ENCODE results near the gene EPB41L4B.

EPB41L4B gene

GRCh38 chr9:109176386-109176785 lies 144.5 kb downstream of the EPB41L4B start:
- Histone ChIP-seq H3K27me3 (replicated peaks; ENCODE audit: control insufficient read depth, insufficient read depth, low read length, poor library complexity, severe bottlenecking) (no peaks in the 10 kb centered on the region), H3K4me3 (ENCODE audit: insufficient read depth, low read depth, low read length, poor library complexity, severe bottlenecking) (no peak overlapping the region), H3K27ac (ENCODE audit: insufficient read depth, low read length, poor library complexity, severe bottlenecking) (no peak overlapping the region), H3K36me3 (ENCODE audit: control insufficient read depth, insufficient read depth, low read length) (no peaks in the 10 kb centered on the region), H3K9me3 (ENCODE audit: control insufficient read depth, low read length) (no peaks in the 10 kb centered on the region), H3K4me1 (ENCODE audit: control insufficient read depth, insufficient read depth, low read length, poor library complexity, severe bottlenecking) (no peaks in the 10 kb centered on the region)
- no peak for DNase-seq

- Histone ChIP-seq H3K4me1 (ENCODE audit: control insufficient read depth, insufficient read depth, low read length, poor library complexity, severe bottlenecking) (no peaks in the 10 kb centered on the region), H3K36me3 (ENCODE audit: control insufficient read depth, insufficient read depth, low read length) (no peaks in the 10 kb centered on the region), H3K9me3 (ENCODE audit: control insufficient read depth, low read length) (no peaks in the 10 kb centered on the region), H3K4me3 (ENCODE audit: insufficient read depth, low read depth, low read length, poor library complexity, severe bottlenecking) (no peak overlapping the region), H3K27me3 (replicated peaks; ENCODE audit: control insufficient read depth, insufficient read depth, low read length, poor library complexity, severe bottlenecking) (no peaks in the 10 kb centered on the region), H3K27ac (ENCODE audit: insufficient read depth, low read length, poor library complexity, severe bottlenecking) (no peak overlapping the region)
- DNase-seq = no peak
Measured at GRCh38 chr9:109172935-109173334, 147.9 kb downstream of the EPB41L4B start.

- no peak overlapping the region for H3K4me3 ChIP-seq (ENCODE audit: insufficient read depth, low read depth, low read length, poor library complexity, severe bottlenecking)
- DNase-seq = no peak
- H3K27me3 ChIP-seq (replicated peaks; ENCODE audit: control insufficient read depth, insufficient read depth, low read length, poor library complexity, severe bottlenecking) = no peaks in the 10 kb centered on the region
- H3K27ac ChIP-seq (ENCODE audit: insufficient read depth, low read length, poor library complexity, severe bottlenecking) = no peak overlapping the region
- no peaks in the 10 kb centered on the region for H3K9me3 ChIP-seq (ENCODE audit: control insufficient read depth, low read length)
- H3K4me1 ChIP-seq (ENCODE audit: control insufficient read depth, insufficient read depth, low read length, poor library complexity, severe bottlenecking) = no peaks in the 10 kb centered on the region
- no peaks in the 10 kb centered on the region for H3K36me3 ChIP-seq (ENCODE audit: control insufficient read depth, insufficient read depth, low read length)
Measured at GRCh38 chr9:109171926-109172325, 148.9 kb downstream of the EPB41L4B start.

- H3K27ac ChIP-seq (ENCODE audit: insufficient read depth, low read length, poor library complexity, severe bottlenecking) = no peak overlapping the region
- H3K9me3 ChIP-seq (ENCODE audit: control insufficient read depth, low read length) = no peaks in the 10 kb centered on the region
- DNase-seq = no peak
- H3K36me3 ChIP-seq (ENCODE audit: control insufficient read depth, insufficient read depth, low read length) = no peaks in the 10 kb centered on the region
- H3K27me3 ChIP-seq (replicated peaks; ENCODE audit: control insufficient read depth, insufficient read depth, low read length, poor library complexity, severe bottlenecking) = peaks cover 12% of the 10 kb centered on the region
- H3K4me3 ChIP-seq (ENCODE audit: insufficient read depth, low read depth, low read length, poor library complexity, severe bottlenecking) = no peak overlapping the region
- H3K4me1 ChIP-seq (ENCODE audit: control insufficient read depth, insufficient read depth, low read length, poor library complexity, severe bottlenecking) = no peaks in the 10 kb centered on the region
Measured at GRCh38 chr9:109168170-109168569, 152.7 kb downstream of the EPB41L4B start.

GRCh38 chr9:109167716-109168115 lies 153.1 kb downstream of the EPB41L4B start:
- peaks cover 12% of the 10 kb centered on the region for H3K27me3 ChIP-seq (replicated peaks; ENCODE audit: control insufficient read depth, insufficient read depth, low read length, poor library complexity, severe bottlenecking)
- no peak overlapping the region for H3K4me3 ChIP-seq (ENCODE audit: insufficient read depth, low read depth, low read length, poor library complexity, severe bottlenecking)
- no peaks in the 10 kb centered on the region for H3K9me3 ChIP-seq (ENCODE audit: control insufficient read depth, low read length)
- no peak overlapping the region for H3K27ac ChIP-seq (ENCODE audit: insufficient read depth, low read length, poor library complexity, severe bottlenecking)
- H3K36me3 ChIP-seq (ENCODE audit: control insufficient read depth, insufficient read depth, low read length) = no peaks in the 10 kb centered on the region
- H3K4me1 ChIP-seq (ENCODE audit: control insufficient read depth, insufficient read depth, low read length, poor library complexity, severe bottlenecking) = no peaks in the 10 kb centered on the region
- no peak for DNase-seq

- Histone ChIP-seq H3K4me3 (ENCODE audit: insufficient read depth, low read depth, low read length, poor library complexity, severe bottlenecking) (no peak within 1 kb of the TSS), H3K27me3 (replicated peaks; ENCODE audit: control insufficient read depth, insufficient read depth, low read length, poor library complexity, severe bottlenecking) (peaks cover 12% of the 10 kb centered on the region)
Measured at GRCh38 chr9:109166771-109167601, 153.9 kb downstream of the EPB41L4B start, which contains the start of gene FRRS1L. FRRS1L (minus strand) TSS chr9:109167249; CDS start chr9:109167138, 111 bp downstream.

GRCh38 chr9:109166171-109166770 lies 154.6 kb downstream of the EPB41L4B start:
- no peaks in the 10 kb centered on the region for H3K9me3 ChIP-seq (ENCODE audit: control insufficient read depth, low read length)
- peaks cover 12% of the 10 kb centered on the region for H3K27me3 ChIP-seq (replicated peaks; ENCODE audit: control insufficient read depth, insufficient read depth, low read length, poor library complexity, severe bottlenecking)
- H3K27ac ChIP-seq (ENCODE audit: insufficient read depth, low read length, poor library complexity, severe bottlenecking) = no peak overlapping the region
- no peaks in the 10 kb centered on the region for H3K36me3 ChIP-seq (ENCODE audit: control insufficient read depth, insufficient read depth, low read length)
- H3K4me3 ChIP-seq (ENCODE audit: insufficient read depth, low read depth, low read length, poor library complexity, severe bottlenecking) = no peak overlapping the region
- H3K4me1 ChIP-seq (ENCODE audit: control insufficient read depth, insufficient read depth, low read length, poor library complexity, severe bottlenecking) = no peaks in the 10 kb centered on the region
- DNase-seq = no peak

More at GRCh38 chr9:109166771-109167601, 153.9 kb downstream of the EPB41L4B start, which contains the start of gene FRRS1L:
- Histone ChIP-seq H3K4me1 (ENCODE audit: control insufficient read depth, insufficient read depth, low read length, poor library complexity, severe bottlenecking) (no peaks in the 10 kb centered on the region), H3K9me3 (ENCODE audit: control insufficient read depth, low read length) (no peaks in the 10 kb centered on the region), H3K36me3 (ENCODE audit: control insufficient read depth, insufficient read depth, low read length) (no peaks in the 10 kb centered on the region), H3K27ac (ENCODE audit: insufficient read depth, low read length, poor library complexity, severe bottlenecking) (no peak within 1 kb of the TSS)
- no peak for DNase-seq

- Histone ChIP-seq H3K27ac (ENCODE audit: insufficient read depth, low read length, poor library complexity, severe bottlenecking) (no peak overlapping the region), H3K9me3 (ENCODE audit: control insufficient read depth, low read length) (no peaks in the 10 kb centered on the region)
Measured at GRCh38 chr9:109164042-109164441, 156.8 kb downstream of the EPB41L4B start.

GRCh38 chr9:109163194-109163593 lies 157.7 kb downstream of the EPB41L4B start:
- no peak overlapping the region for H3K4me3 ChIP-seq (ENCODE audit: insufficient read depth, low read depth, low read length, poor library complexity, severe bottlenecking)
- H3K9me3 ChIP-seq (ENCODE audit: control insufficient read depth, low read length) = no peaks in the 10 kb centered on the region
- no peak overlapping the region for H3K27ac ChIP-seq (ENCODE audit: insufficient read depth, low read length, poor library complexity, severe bottlenecking)
- H3K4me1 ChIP-seq (ENCODE audit: control insufficient read depth, insufficient read depth, low read length, poor library complexity, severe bottlenecking) = no peaks in the 10 kb centered on the region
- DNase-seq = no peak
- peaks cover 12% of the 10 kb centered on the region for H3K27me3 ChIP-seq (replicated peaks; ENCODE audit: control insufficient read depth, insufficient read depth, low read length, poor library complexity, severe bottlenecking)
- no peaks in the 10 kb centered on the region for H3K36me3 ChIP-seq (ENCODE audit: control insufficient read depth, insufficient read depth, low read length)

More at GRCh38 chr9:109164042-109164441, 156.8 kb downstream of the EPB41L4B start:
- Histone ChIP-seq H3K27me3 (replicated peaks; ENCODE audit: control insufficient read depth, insufficient read depth, low read length, poor library complexity, severe bottlenecking) (peaks cover 12% of the 10 kb centered on the region), H3K36me3 (ENCODE audit: control insufficient read depth, insufficient read depth, low read length) (no peaks in the 10 kb centered on the region), H3K4me3 (ENCODE audit: insufficient read depth, low read depth, low read length, poor library complexity, severe bottlenecking) (no peak overlapping the region), H3K4me1 (ENCODE audit: control insufficient read depth, insufficient read depth, low read length, poor library complexity, severe bottlenecking) (no peaks in the 10 kb centered on the region)
- DNase-seq = no peak

- H3K4me3 ChIP-seq (ENCODE audit: insufficient read depth, low read depth, low read length, poor library complexity, severe bottlenecking) = no peak overlapping the region
- DNase-seq = no peak
- H3K36me3 ChIP-seq (ENCODE audit: control insufficient read depth, insufficient read depth, low read length) = no peaks in the 10 kb centered on the region
- no peaks in the 10 kb centered on the region for H3K4me1 ChIP-seq (ENCODE audit: control insufficient read depth, insufficient read depth, low read length, poor library complexity, severe bottlenecking)
- H3K9me3 ChIP-seq (ENCODE audit: control insufficient read depth, low read length) = no peaks in the 10 kb centered on the region
- no peak overlapping the region for H3K27ac ChIP-seq (ENCODE audit: insufficient read depth, low read length, poor library complexity, severe bottlenecking)
- H3K27me3 ChIP-seq (replicated peaks; ENCODE audit: control insufficient read depth, insufficient read depth, low read length, poor library complexity, severe bottlenecking) = peaks cover 12% of the 10 kb centered on the region
Measured at GRCh38 chr9:109162677-109163076, 158.2 kb downstream of the EPB41L4B start.
